ENCODE results near the gene DLGAP4. TPM values are rescaled to one million over a fixed set of nuclear protein-coding genes. Genes with fewer than 3 reads are reported as not detected.

The DLGAP4 gene
- total and polyA plus RNA-seq, 9 donors, result 18.2 to 75.9 (median 53.1) TPM

DNA sequence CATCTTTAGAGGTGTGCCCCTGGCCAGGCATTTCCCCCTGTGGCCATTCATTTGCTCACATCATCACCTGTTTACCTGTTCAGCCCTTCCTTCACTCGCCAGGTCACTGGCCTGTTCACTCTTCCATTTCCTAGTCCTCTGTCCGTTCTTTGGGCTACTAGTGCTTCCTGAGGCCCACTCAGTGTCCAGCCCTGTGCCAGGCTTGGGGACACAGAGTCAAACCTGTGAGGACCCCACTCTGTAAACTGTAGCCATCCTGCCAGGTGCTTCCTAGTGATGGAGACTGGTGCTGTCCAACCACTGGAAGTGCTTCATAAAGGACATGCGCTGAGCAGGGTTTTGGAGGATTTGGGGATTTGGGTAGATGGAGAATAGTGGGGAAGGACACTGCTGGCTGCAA lies 3.5 kb downstream of the DLGAP4 start:
- Histone ChIP-seq H3K27me3 (no peaks in the 10 kb centered on the region), H3K4me3 (no peak overlapping the region), H3K27ac (no peak overlapping the region), H3K9me3 (no peaks in the 10 kb centered on the region), H3K4me1 (ENCODE audit: insufficient read depth) (peaks cover 3% of the 10 kb centered on the region), H3K36me3 (no peaks in the 10 kb centered on the region)
- TF ChIP-seq EP300 (IDR thresholded peaks at IDR 0.05) (no peak), POLR2A (IDR thresholded peaks at IDR 0.05) (no peak)
- TF ChIP-seq, protein P1, sequence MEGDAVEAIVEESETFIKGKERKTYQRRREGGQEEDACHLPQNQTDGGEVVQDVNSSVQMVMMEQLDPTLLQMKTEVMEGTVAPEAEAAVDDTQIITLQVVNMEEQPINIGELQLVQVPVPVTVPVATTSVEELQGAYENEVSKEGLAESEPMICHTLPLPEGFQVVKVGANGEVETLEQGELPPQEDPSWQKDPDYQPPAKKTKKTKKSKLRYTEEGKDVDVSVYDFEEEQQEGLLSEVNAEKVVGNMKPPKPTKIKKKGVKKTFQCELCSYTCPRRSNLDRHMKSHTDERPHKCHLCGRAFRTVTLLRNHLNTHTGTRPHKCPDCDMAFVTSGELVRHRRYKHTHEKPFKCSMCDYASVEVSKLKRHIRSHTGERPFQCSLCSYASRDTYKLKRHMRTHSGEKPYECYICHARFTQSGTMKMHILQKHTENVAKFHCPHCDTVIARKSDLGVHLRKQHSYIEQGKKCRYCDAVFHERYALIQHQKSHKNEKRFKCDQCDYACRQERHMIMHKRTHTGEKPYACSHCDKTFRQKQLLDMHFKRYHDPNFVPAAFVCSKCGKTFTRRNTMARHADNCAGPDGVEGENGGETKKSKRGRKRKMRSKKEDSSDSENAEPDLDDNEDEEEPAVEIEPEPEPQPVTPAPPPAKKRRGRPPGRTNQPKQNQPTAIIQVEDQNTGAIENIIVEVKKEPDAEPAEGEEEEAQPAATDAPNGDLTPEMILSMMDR (IDR thresholded peaks at IDR 0.05), result no peak
- 79 to 90% (median 81%) methylated on average over 3 of the region's 3 CpGs for WGBS, 3 donors
- intact Hi-C loops (cut with DNase I), result loop anchor here in 1 of 4 donors (10.0 kb wide), 1 partner anchor 1245 kb away; no protein-coding TSS in a partner anchor
- no peak for DNase-seq

DNA sequence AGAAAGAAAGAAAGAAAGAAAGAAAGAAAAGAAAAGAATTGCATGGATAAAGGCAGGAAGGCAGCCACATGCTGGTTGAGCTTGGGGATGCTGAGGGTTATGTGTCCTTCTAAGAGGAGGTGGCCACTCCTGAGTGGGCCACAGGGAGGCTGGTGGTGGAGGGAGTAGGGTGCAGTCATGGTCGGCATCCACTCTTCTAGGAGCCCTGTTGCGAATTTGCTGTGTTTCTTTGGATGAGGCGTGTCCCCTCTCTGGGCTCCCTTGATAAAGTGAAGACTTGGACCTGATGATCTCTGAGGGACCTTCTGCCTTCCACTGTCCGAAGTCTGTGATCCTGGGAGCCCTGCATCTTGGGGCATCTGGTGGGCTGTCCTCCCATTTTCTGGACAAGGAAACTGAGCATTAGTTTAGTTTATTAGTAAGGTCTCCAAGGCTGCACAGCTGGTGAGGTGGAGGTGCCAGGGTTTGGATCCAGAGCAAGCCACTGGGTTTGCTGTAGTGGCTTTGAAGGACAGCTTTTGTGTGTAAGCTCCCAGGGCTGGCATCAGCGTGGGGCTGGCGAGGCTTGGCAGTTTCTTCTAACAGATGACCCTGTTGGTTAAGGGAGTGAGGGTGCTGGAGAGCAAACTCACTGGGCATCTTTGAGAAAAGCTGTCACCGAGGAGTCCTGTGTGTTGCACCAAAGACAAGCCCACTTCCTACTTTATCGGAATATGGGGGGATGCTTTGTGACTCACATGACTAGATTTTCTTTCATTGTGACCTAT lies 4.3 kb downstream of the DLGAP4 start:
- Histone ChIP-seq H3K4me1 (ENCODE audit: insufficient read depth) (peaks cover 3% of the 10 kb centered on the region), H3K9me3 (no peaks in the 10 kb centered on the region), H3K4me3 (no peak overlapping the region), H3K36me3 (no peaks in the 10 kb centered on the region), H3K27me3 (no peaks in the 10 kb centered on the region), H3K27ac (no peak overlapping the region)
- no peak for TF ChIP-seq EP300 (IDR thresholded peaks at IDR 0.05)
- no peak for TF ChIP-seq POLR2A (IDR thresholded peaks at IDR 0.05)
- TF ChIP-seq, protein P1 (IDR thresholded peaks at IDR 0.05), result no peak
- intact Hi-C loops (cut with DNase I), result no loop called here
- DNase-seq, result peak in 1 of 5 donors; percentile 3
- 70 to 77% (median 71%) methylated on average over 8 of the region's 8 CpGs for WGBS, 3 donors

DNA sequence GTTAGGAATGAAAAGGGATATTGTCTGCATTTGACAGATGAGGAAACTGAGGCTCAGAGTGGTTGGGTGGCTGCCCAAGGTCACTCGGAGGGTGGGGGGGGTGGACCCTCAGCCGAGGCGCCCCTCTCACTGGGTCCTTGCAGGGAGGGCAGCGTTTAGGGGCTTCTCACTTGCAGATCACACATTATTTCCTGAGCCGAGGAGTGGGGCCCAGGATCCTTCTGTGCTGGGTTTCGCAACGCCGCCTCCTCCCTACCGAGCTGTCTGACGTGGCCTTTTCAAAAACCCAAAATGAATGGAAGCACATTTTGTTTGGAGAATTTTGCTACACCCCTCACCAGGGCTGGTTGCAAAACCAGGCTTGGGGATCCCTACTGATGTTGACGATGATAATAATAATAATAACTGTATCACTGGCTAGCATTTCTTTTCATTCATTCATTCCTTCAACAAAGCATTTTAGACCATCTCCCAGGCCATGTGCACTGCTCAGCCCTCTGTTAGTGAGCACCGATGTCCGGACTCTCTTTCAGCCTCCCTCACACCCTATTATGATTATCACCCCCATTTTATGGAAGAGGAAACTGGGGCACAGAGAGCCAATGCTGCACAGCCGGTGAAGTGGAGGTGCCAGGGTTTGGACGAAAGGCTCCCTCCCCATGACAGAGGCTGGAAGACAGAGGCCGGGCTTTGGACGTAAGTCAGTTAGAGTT lies 5.2 kb downstream of the DLGAP4 start:
- H3K36me3 ChIP-seq, result no peaks in the 10 kb centered on the region
- no peak overlapping the region for H3K4me3 ChIP-seq
- no peak for TF ChIP-seq EP300 (IDR thresholded peaks at IDR 0.05)
- TF ChIP-seq, protein P1 (IDR thresholded peaks at IDR 0.05), result no peak
- no peak for TF ChIP-seq POLR2A (IDR thresholded peaks at IDR 0.05)
- no peaks in the 10 kb centered on the region for H3K9me3 ChIP-seq
- intact Hi-C loops (cut with DNase I), result no loop called here
- peak in 1 of 5 donors; percentile 6 for DNase-seq
- peaks cover 3% of the 10 kb centered on the region for H3K4me1 ChIP-seq (ENCODE audit: insufficient read depth)
- no peaks in the 10 kb centered on the region for H3K27me3 ChIP-seq
- no peak overlapping the region for H3K27ac ChIP-seq
- WGBS, 3 donors, result 47 to 53% (median 51%) methylated on average over 17 of the region's 17 CpGs

DNA sequence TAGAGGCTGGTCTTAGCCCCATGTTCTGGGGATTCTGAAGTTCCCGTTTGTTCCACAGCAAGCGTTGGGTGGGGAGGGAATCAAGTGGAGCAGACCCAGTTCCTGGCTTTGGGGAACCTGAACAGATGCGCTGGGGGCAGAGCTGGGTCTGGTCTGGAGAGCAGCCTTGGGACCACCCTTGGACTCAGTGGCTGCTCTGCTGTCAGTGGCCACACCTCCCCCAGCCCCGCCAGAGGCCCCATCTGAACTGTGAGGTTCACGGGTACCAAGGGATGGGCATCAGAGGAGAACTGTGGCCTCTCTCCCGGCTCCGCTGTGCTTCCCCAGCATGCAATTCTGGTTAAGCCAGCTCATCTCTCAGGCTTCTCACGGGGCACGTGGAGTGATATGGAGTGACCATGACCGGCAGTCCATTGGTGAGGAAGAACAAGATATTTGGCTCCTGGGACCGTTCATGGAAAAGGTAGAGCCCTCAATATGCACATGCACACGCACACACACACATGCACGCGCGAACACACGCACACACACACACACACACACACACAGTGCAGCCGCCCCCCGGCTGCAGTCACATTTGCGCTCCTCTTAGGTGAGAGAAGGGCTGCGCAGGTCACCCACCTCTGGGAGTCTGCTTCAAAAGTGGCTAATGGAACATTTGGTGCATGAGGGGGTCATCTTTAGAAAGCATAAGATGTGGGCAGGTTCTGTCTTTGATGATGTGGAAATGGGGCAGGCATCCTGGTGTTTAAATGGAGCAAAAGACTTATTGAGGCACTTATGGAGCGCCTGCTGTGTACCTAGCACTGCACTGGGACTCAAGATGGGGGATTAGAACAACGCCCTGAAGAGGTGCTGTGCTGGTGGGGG lies 6.0 kb downstream of the DLGAP4 start:
- intact Hi-C loops (cut with DNase I), result no loop called here
- Histone ChIP-seq H3K4me3 (no peak overlapping the region), H3K27me3 (no peaks in the 10 kb centered on the region), H3K36me3 (no peaks in the 10 kb centered on the region), H3K9me3 (no peaks in the 10 kb centered on the region), H3K4me1 (ENCODE audit: insufficient read depth) (no peaks in the 10 kb centered on the region), H3K27ac (no peak overlapping the region)
- DNase-seq, result peak in 1 of 5 donors; percentile 8
- 58 to 69% (median 64%) methylated on average over 22 of the region's 22 CpGs for WGBS, 3 donors
- TF ChIP-seq EP300 (IDR thresholded peaks at IDR 0.05), result no peak
- TF ChIP-seq, protein P1 (IDR thresholded peaks at IDR 0.05), result no peak
- TF ChIP-seq POLR2A (IDR thresholded peaks at IDR 0.05), result no peak

Measured in ovary (tissue), 9 donors.